Keratinocyte (primary cell): Measurements from ENCODE around the gene ZDHHC12.

Source experiments
- CTCF ChIP-seq, 3 experiments: IDR thresholded peaks in 1 of 3; conservative IDR thresholded peaks in 1 of 3; optimal IDR thresholded peaks in 1 of 3; 2 replicates in 2 of 3; 3 replicates in 1 of 3; pipeline versions ENCODE3 to v1.5.1; 2011; ENCODE audit warnings: low read length in 3 of 3, mild to moderate bottlenecking in 3 of 3, moderate library complexity in 2 of 3, control low read depth in 1 of 3, inconsistent platforms in 1 of 3; ENCODE audit not compliant: insufficient read depth in 2 of 3; ENCODE audit errors: extremely low read depth in 1 of 3
- EZH2 ChIP-seq: IDR thresholded peaks from one replicate; pipeline ENCODE4 v1.6.1; 2012; ENCODE audit warnings: inconsistent platforms, mild to moderate bottlenecking, low read length, moderate library complexity

- TF ChIP-seq CTCF (optimal IDR thresholded peaks at IDR 0.05 in 1 of 3, IDR thresholded peaks at IDR 0.05 in 1 of 3, conservative IDR thresholded peaks at IDR 0.05 in 1 of 3; ENCODE audit: extremely low read depth in 1 of 3, insufficient read depth in 2 of 3, low read length in 3 of 3): no peak
- no peak for TF ChIP-seq EZH2
Measured at GRCh38 chr9:128677794-128678193, 46.1 kb downstream of the ZDHHC12 start.
